Jurkat, Clone E6-1 (cell line): ENCODE data around the gene CYP3A5.
"Not testable (repeated sequence)": the region's sequence is repeated elsewhere in the genome, so short reads cannot be mapped to it uniquely, and the experiment has no call there.

Source experiments
- DNase-seq: peaks from one replicate; pipeline ENCODE4 v3.0.0-alpha.2; 2011; ENCODE audit warnings: low read depth, low spot score
- H3K4me3 ChIP-seq: 2 replicates; pipeline ENCODE4 v1.5.1; 2011; ENCODE audit warnings: mild to moderate bottlenecking, low read length, control low read depth, moderate library complexity

Gene CYP3A5

GRCh38 chr7:99690918-99691317 lies 11.1 kb upstream of the CYP3A5 start:
- not testable (repeated sequence) for DNase-seq

GRCh38 chr7:99685871-99686608 lies 6.2 kb upstream of the CYP3A5 start:
- not testable (repeated sequence) for H3K4me3 ChIP-seq, DNase-seq

More at GRCh38 chr7:99690918-99691317, 11.1 kb upstream of the CYP3A5 start:
- H3K4me3 ChIP-seq: not testable (repeated sequence)

DNA sequence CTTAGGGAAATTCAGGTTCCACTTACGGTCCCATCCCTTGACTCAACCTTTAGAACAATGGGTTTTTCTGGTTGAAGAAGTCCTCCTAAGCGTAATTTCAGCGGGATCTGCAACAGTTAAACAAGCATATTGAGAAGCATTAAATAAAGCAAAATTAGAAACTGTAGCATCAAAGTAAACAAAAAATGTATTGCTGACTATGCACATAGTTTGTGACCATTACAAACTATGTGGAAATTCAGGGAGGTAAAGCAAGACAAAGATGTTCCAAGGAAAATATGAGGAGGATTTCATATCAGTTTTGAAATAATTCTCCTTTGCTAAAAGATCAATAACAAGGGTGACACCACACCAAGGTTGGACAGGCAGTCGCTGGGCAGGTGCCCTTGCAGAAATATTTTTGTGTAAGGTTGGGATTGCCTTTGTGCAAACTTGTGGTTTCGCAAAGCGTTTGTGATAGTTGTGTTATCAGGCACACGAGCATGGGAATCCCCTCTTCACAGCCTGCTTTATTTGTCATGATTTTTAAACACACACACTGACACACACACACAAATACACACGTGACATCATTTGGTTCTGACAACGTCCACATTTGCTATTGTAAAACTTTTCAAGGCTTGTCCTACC lies 5.4 kb upstream of the CYP3A5 start:
- DNase-seq: no peak
- no peak overlapping the region for H3K4me3 ChIP-seq

- H3K4me3 ChIP-seq: no peak overlapping the region
- no peak for DNase-seq
Measured at GRCh38 chr7:99679032-99679399, 780 bp downstream of the CYP3A5 start.

- DNase-seq: no peak
- H3K4me3 ChIP-seq: no peak overlapping the region
Measured at GRCh38 chr7:99677648-99678045, 2.1 kb downstream of the CYP3A5 start.

DNA sequence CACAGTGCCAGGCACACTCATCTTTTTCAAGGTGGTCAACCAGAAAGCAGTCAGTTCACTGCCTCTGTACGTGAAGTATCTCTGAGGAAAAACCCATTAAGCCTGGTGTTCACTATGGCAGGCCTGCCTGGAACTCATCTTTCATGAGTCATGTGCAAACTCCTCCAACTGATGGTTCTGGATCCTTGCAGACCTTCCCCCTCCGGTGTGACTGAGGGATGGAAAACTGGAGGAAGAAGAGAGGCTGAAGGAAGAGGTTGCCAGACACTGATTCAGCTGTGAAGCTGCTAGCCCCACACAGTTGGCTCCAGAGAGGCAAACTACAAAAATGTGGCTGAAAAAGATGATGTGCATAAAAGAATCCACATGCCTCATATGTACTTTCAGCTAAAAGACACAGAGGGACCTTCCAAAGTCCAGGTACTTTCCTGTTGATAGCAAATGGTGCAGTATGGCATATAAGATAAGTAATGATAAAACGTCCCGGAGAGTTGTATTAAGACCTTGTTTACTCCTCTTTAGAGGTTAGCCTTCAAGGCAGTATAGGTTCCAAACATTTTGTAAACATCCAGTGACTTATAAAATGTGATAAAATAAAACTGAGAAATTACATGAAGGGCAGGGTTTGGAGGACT lies 2.7 kb downstream of the CYP3A5 start:
- no peak overlapping the region for H3K4me3 ChIP-seq
- DNase-seq: no peak

- H3K4me3 ChIP-seq: no peak overlapping the region
- DNase-seq: no peak
Measured at GRCh38 chr7:99674995-99675742, 4.6 kb downstream of the CYP3A5 start.

- no peak overlapping the region for H3K4me3 ChIP-seq
- no peak for DNase-seq
Measured at GRCh38 chr7:99672573-99672972, 7.2 kb downstream of the CYP3A5 start.

GRCh38 chr7:99669782-99670181 lies 10.0 kb downstream of the CYP3A5 start:
- no peak overlapping the region for H3K4me3 ChIP-seq
- no peak for DNase-seq

- H3K4me3 ChIP-seq: no peak overlapping the region
- no peak for DNase-seq
Measured at GRCh38 chr7:99668541-99668940, 11.3 kb downstream of the CYP3A5 start.

GRCh38 chr7:99667179-99667578 lies 12.6 kb downstream of the CYP3A5 start:
- H3K4me3 ChIP-seq: no peak overlapping the region
- DNase-seq: no peak

- H3K4me3 ChIP-seq: no peak overlapping the region
- no peak for DNase-seq
Measured at GRCh38 chr7:99666013-99666395, 13.8 kb downstream of the CYP3A5 start.

DNA sequence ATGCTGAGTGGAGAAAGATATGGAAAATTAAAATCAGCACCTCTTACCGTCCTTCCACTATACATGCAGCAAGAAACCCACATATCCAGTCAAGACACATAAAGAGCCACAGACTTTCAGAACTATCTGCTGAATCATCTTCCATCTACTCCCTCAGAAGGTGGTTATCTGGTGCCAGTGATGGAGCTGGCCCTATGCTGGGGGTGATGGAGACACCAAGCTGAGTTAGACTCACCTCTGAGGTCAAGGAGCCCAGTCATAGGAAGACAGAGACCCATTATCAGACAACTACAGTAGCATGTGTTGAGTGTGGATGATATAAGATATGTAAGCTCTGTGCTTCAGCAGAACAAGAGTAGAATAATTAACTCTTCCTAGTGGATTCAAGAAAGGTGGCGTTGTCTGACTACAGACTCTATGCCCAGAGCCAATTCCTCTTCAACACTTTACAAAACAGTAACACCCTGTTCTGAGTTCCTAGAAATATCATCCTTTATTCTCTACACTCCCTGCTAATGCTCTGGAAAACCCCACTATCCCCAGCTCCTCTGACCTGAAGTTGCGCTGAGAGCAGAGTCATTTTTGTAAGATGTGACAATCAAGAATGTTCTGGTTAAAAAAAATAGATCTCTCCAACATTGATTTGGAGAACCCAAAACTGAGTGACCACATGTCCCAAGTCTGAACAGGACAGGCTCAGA lies 14.3 kb downstream of the CYP3A5 start:
- no peak overlapping the region for H3K4me3 ChIP-seq
- DNase-seq: no peak

DNA sequence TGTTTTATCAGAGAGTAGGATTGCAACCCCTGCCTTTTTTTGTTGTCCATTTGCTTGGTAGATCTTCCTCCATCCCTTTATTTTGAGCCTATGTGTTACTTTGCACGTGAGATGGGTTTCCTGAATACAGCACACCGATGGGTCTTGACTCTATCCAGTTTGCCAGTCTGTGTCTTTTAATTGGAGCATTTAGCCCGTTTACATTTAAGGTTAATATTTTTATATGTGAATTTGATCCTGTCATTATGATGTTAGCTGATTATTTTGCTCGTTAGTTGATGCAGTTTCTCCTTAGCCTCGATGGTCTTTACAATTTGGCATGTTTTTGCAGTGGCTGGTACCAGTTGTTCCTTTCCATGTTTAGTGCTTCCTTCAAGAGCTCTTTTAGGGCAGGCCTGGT lies 21.9 kb downstream of the CYP3A5 start:
- not testable (repeated sequence) for DNase-seq

DNA sequence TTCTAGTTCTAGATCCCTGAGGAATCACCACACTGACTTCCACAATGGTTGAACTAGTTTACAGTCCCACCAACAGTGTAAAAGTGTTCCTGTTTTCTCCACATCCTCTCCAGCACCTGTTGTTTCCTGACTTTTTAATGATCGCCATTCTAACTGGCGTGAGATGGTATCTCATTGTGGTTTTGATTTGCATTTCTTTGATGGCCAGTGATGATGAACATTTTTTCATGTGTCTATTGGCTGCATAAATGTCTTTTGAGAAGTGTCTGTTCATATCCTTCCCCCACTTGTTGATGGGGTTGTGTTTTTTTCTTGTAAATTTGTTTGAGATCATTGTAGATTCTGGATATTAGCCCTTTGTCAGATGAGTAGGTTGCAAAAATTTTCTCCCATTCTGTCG lies 25.2 kb downstream of the CYP3A5 start:
- not testable (repeated sequence) for DNase-seq, H3K4me3 ChIP-seq

More for the DNA sequence above, 21.9 kb downstream of the CYP3A5 start:
- H3K4me3 ChIP-seq: not testable (repeated sequence)

- no peak for DNase-seq
- H3K4me3 ChIP-seq: no peak overlapping the region
Measured at GRCh38 chr7:99653754-99654153, 26.0 kb downstream of the CYP3A5 start.

GRCh38 chr7:99653269-99653668 lies 26.5 kb downstream of the CYP3A5 start:
- DNase-seq: not testable (repeated sequence)

DNA sequence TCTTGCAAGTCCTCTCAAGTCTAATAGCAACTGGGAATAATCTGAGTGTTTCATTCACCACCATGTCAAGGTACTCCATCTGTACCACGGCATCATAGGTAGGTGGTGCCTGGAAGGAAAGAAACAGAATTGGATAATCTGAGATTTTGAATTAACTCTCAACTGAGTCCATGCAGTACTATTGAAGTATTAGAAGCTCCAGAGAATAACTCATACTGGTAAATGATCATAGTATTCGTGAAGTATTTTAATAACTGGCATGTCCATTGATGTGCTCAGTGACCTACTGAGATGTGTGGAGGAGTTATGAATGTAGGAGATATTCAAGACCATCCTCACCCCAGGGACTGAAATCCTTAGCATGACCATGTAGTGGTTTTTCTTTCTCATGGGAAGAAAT lies 27.1 kb downstream of the CYP3A5 start:
- DNase-seq: no peak
- no peak overlapping the region for H3K4me3 ChIP-seq

More at GRCh38 chr7:99653269-99653668, 26.5 kb downstream of the CYP3A5 start:
- H3K4me3 ChIP-seq: not testable (repeated sequence)

GRCh38 chr7:99651290-99651689 lies 28.5 kb downstream of the CYP3A5 start:
- H3K4me3 ChIP-seq: no peak overlapping the region
- no peak for DNase-seq
